BJ (cell line): ENCODE data around the gene SLCO3A1. TPM values are rescaled to one million over a fixed set of nuclear protein-coding genes. Genes with fewer than 3 reads are reported as not detected.

Experiments
- CTCF ChIA-PET: fragments of 350-600 bp; formaldehyde crosslinking; extraction: SDS; loops from one replicate; lab custom pipeline; 2021; ENCODE audit warnings: antibody characterized with exemption, inconsistent platforms; lab: Yijun Ruan, JAX
- POLR2A ChIA-PET: fragments of 300-600 bp; sonication (Branson Sonifier 250); formaldehyde crosslinking; extraction: SDS; loops from one replicate; lab custom pipeline; 2021; ENCODE audit warnings: antibody characterized with exemption; lab: Charles Lee
- DNase-seq: peaks from one replicate; pipeline ENCODE4 v3.0.0-alpha.2; 2011; ENCODE audit warnings: low read depth
- H3K27me3 ChIP-seq: 2 replicates; pipeline ENCODE4 v1.6.0; 2011; ENCODE audit warnings: low read length; ENCODE audit not compliant: control insufficient read depth, insufficient read depth
- H3K36me3 ChIP-seq: 2 replicates; pipeline ENCODE4 v1.5.1; 2011; ENCODE audit warnings: low read length; ENCODE audit not compliant: control insufficient read depth, insufficient read depth
- H3K4me3 ChIP-seq: 2 replicates; pipeline ENCODE4 v1.5.1; 2011; ENCODE audit warnings: low read depth, mild to moderate bottlenecking, control low read depth, low read length
- polyA plus RNA-seq: library from polyadenylated mRNA; depleted of rRNA; stranded (reverse); fragments of >200 nt; gene quantifications from 2 replicates; pipeline ENCODE4 v1.2.3, GENCODE V29; 2011
- TF ChIP-seq, protein P1 (sequence below): IDR thresholded peaks from 2 replicates; pipeline ENCODE4 v1.5.1; 2011; ENCODE audit warnings: low read depth, mild to moderate bottlenecking, control low read depth, inconsistent platforms, low read length, moderate library complexity; ENCODE audit not compliant: insufficient read depth

SLCO3A1 gene
- polyA plus RNA-seq, 1 experiment = 7.8 TPM

DNA sequence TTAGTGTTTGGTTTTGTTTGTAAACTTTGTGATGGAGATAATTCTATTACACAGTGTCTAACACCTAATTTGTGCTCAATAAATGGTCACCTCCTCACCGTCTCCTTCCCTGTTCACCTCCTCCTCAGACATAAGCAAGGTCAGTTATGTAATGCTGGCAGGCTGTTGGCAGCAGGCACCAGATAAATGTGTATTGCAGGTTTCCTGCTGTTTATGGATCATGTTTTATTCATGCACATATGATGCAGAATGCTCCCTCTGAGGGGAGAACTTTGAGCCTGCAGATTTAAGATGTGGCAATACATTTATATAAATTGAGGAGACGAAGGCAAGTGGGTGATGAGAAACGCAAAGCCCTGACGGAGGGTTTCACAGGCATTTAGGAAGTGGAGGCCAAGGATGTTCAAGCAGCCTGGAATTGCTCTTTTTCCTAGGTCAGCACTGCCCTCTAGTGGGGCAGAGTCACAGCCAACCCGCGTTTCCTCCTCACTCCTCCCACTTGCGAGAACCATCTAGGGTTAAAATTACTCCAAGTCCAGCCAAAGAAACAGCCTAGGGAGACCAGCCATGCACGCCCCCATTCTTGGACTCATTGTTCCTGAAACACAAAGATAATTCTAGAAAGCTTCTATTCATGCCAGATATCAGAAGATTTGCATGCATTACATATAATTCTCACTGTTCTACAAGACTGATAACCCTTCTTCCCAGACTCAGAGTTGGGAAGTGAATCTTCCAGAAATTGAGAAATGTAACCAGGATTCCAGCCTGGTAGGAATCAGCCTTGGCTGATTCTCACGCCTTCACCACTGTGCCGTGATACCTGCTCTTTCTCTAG lies 228.7 kb downstream of the SLCO3A1 start:
- no peak overlapping the region for H3K4me3 ChIP-seq
- DNase-seq = peak; percentile 6
- POLR2A ChIA-PET = no interaction called here
- CTCF ChIA-PET = interaction anchor here (0.7 to 2.5 kb wide), 13 partner anchors 8 to 810 kb away, joined by 3 to 9 read pairs (median 4); no protein-coding TSS in a partner anchor
- TF ChIP-seq, protein P1, sequence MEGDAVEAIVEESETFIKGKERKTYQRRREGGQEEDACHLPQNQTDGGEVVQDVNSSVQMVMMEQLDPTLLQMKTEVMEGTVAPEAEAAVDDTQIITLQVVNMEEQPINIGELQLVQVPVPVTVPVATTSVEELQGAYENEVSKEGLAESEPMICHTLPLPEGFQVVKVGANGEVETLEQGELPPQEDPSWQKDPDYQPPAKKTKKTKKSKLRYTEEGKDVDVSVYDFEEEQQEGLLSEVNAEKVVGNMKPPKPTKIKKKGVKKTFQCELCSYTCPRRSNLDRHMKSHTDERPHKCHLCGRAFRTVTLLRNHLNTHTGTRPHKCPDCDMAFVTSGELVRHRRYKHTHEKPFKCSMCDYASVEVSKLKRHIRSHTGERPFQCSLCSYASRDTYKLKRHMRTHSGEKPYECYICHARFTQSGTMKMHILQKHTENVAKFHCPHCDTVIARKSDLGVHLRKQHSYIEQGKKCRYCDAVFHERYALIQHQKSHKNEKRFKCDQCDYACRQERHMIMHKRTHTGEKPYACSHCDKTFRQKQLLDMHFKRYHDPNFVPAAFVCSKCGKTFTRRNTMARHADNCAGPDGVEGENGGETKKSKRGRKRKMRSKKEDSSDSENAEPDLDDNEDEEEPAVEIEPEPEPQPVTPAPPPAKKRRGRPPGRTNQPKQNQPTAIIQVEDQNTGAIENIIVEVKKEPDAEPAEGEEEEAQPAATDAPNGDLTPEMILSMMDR = peak; percentile 88
- no peaks in the 10 kb centered on the region for H3K27me3 ChIP-seq
- H3K36me3 ChIP-seq = no peaks in the 10 kb centered on the region

DNA sequence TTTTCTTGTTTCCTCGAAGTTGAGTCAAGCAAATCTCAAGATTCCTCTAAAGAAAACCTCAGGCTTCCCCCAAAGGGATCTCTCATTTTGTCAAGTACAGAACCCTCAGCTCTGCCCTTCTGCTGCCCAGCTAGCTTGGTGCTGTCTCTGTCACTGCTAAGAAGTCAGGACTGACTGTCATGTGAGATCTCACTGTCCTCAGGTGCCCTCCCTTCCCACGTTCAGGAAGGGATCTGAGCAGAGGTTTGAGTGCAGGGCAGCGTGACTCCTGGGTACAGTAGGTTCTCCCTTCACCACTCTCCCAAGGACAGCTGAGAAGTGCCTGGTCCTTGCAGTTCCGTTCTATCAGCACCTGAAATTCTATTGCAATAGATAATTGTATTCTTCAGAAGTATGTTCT lies 229.7 kb downstream of the SLCO3A1 start:
- TF ChIP-seq, protein P1 = no peak
- no peak for DNase-seq
- Histone ChIP-seq H3K36me3 (no peaks in the 10 kb centered on the region), H3K27me3 (no peaks in the 10 kb centered on the region), H3K4me3 (no peak overlapping the region)
- POLR2A ChIA-PET = no interaction called here
- CTCF ChIA-PET = interaction anchor here (0.7 to 2.5 kb wide), 16 partner anchors 9 to 811 kb away, joined by 3 to 9 read pairs (median 4); no protein-coding TSS in a partner anchor

- DNase-seq = no peak
- POLR2A ChIA-PET = no interaction called here
- Histone ChIP-seq H3K27me3 (no peaks in the 10 kb centered on the region), H3K4me3 (no peak overlapping the region), H3K36me3 (no peaks in the 10 kb centered on the region)
- TF ChIP-seq, protein P1 = no peak
- CTCF ChIA-PET = interaction anchor here (1.8 to 2.3 kb wide), 2 partner anchors 15 to 784 kb away, joined by 4 to 6 read pairs; no protein-coding TSS in a partner anchor
Observed at GRCh38 chr15:92087211-92087610, 233.7 kb downstream of the SLCO3A1 start.

GRCh38 chr15:92091155-92091734 lies 237.7 kb downstream of the SLCO3A1 start:
- Histone ChIP-seq H3K4me3 (no peak overlapping the region), H3K27me3 (no peaks in the 10 kb centered on the region), H3K36me3 (no peaks in the 10 kb centered on the region)
- CTCF ChIA-PET = interaction anchor here (0.5 to 4.4 kb wide), 14 partner anchors 8 to 686 kb away, joined by 3 to 21 read pairs (median 4); no protein-coding TSS in a partner anchor
- TF ChIP-seq, protein P1 = peak; percentile 74
- POLR2A ChIA-PET = no interaction called here
- DNase-seq = no peak
